Aorta (tissue), 5 donors: Measurements from ENCODE around the gene RALGPS2. TPM values are rescaled to one million over a fixed set of nuclear protein-coding genes. Genes with fewer than 3 reads are reported as not detected.
A peak's percentile ranks its signal among the peaks of the same experiment; 100 is the strongest.

ENCODE experiments used
- ATAC-seq: fragments of 200-7000 bp; cut with Tn5 transposase; one replicate; pipeline ENCODE4 v1.9.1; 2022; ENCODE audit warnings: moderate library complexity; ENCODE audit not compliant: low FRiP score
- DNase-seq, 2 donors: peaks; one replicate each; pipeline ENCODE4 v3.0.0-alpha.2; 2020
- H3K27ac ChIP-seq, 2 donors: one replicate each; pipeline ENCODE4 v1.5.1; 2013; ENCODE audit warnings: low read length in 2 of 2, mild to moderate bottlenecking in 2 of 2, moderate library complexity in 2 of 2, control low read depth in 1 of 2, inconsistent platforms in 1 of 2, low read depth in 1 of 2
- H3K27me3 ChIP-seq, 2 donors: one replicate each; pipeline ENCODE4 v1.6.1; 2013; ENCODE audit warnings: control low read depth in 1 of 2, low read length in 1 of 2, mild to moderate bottlenecking in 1 of 2, moderate library complexity in 1 of 2; ENCODE audit not compliant: insufficient read depth in 2 of 2, control insufficient read depth in 1 of 2
- H3K36me3 ChIP-seq, 2 donors: one replicate each; pipeline ENCODE4 v1.6.1; 2013; ENCODE audit warnings: control low read depth in 1 of 2, low read length in 1 of 2, mild to moderate bottlenecking in 1 of 2; ENCODE audit not compliant: insufficient read depth in 2 of 2, control insufficient read depth in 1 of 2
- H3K4me1 ChIP-seq, 2 donors: one replicate each; pipeline ENCODE4 v1.6.1; 2013; ENCODE audit warnings: low read length in 2 of 2, control low read depth in 1 of 2, mild to moderate bottlenecking in 1 of 2, moderate library complexity in 1 of 2; ENCODE audit not compliant: insufficient read depth in 2 of 2, control insufficient read depth in 1 of 2
- H3K4me3 ChIP-seq, 2 donors: one replicate each; pipeline ENCODE4 v1.5.1; 2013; ENCODE audit warnings: low read length in 2 of 2, control low read depth in 1 of 2, mild to moderate bottlenecking in 1 of 2
- H3K9me3 ChIP-seq: one replicate; pipeline ENCODE4 v1.6.1; 2013; ENCODE audit warnings: mild to moderate bottlenecking, low read length; ENCODE audit not compliant: control insufficient read depth
- WGBS, 2 donors: extraction: QIAGEN DNeasy Blood & Tissue Kit; methylation state at CpG; one replicate each; pipeline ENCODE4 v1.1.7; 2013; 5-methylcytosine and 5-hydroxymethylcytosine counted together
- intact Hi-C, 2 donors: fragments of 100-400 bp; cut with DNase I; formaldehyde crosslinking; loops; one replicate each; pipeline versions ENCODE4 v1.14.2 to v1.15.0; 2022
- polyA plus RNA-seq, 2 donors: library from polyadenylated mRNA; stranded (reverse); fragments of 200-250 nt; gene quantifications; one replicate each; pipeline ENCODE4 v1.2.3, GENCODE V29; 2013
- total RNA-seq, 2 donors: library from RNA; stranded (reverse); fragmentation: NEBNext Ultra II Directional; extraction: Animal tissue kit (Norgen Biotek cat#: 25700); gene quantifications; one replicate each; pipeline ENCODE4 v1.2.1, GENCODE V29; 2021
- donor health status: healthy with polysubstance abuse.
- donor health status: Bipolar disorder and iron deficiency.
- donor health status: DM: no; HTN: no; CAD: no.
- donor health status: DM: no; HTN: no; CAD: no.
- donor health status: DM: yes; HTN: yes; CAD: no.

RALGPS2 gene
- total and polyA plus RNA-seq, 4 donors, result 0.18 to 14.1 (median 4.8) TPM

DNA sequence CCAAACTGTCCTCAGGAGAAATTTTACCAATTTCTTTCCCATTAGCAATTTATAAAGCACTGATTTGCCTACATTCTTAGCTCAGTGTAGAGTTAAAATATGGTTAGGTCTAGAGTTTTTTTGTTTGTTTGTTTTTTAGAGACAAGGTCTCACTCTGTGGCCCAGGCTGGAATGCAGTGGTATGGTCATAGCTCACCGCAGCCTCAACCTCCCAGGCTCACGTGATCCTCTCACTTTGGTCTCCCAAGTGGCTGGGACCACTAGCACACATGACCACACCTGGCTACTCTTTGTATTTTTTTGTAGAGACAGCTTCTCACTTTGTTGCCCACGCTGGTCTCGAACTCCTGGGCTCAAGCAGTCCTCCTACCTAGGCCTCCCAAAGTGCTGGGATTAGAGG lies 10.6 kb upstream of the RALGPS2 start:
- H3K36me3 ChIP-seq, result no peaks in the 10 kb centered on the region
- H3K27me3 ChIP-seq, result no peaks in the 10 kb centered on the region
- WGBS, 2 donors, result 90 to 94% methylated on average over 4 of the region's 4 CpGs

DNA sequence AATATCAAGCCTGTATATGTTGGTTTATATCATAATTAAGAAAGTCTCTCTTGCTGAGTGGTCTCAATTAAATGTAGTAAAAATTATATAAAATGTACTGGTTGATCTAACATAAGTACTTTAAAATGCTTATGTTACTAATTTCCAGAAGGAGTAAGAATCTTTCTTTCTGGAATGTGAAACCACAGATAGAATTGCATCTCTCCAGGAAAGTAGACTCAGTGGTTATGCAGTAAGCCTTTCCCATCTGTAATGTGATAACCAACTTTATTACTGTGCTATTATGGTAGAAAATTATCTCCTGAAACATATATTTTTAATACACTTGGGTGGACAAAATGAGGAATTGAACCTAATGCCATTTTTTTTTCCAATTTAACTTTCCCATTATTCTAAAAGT lies 8.9 kb upstream of the RALGPS2 start:
- Histone ChIP-seq H3K4me1 (no peaks in the 10 kb centered on the region), H3K9me3 (no peaks in the 10 kb centered on the region), H3K27me3 (no peaks in the 10 kb centered on the region), H3K36me3 (no peaks in the 10 kb centered on the region), H3K27ac (no peak overlapping the region), H3K4me3 (no peak overlapping the region)
- intact Hi-C loops, result no loop called here
- ATAC-seq (no peak), DNase-seq (no peak)

More for the DNA sequence above, 10.6 kb upstream of the RALGPS2 start:
- no peaks in the 10 kb centered on the region for H3K4me1 ChIP-seq
- H3K4me3 ChIP-seq, result no peak overlapping the region
- intact Hi-C loops, result no loop called here
- no peaks in the 10 kb centered on the region for H3K9me3 ChIP-seq
- DNase-seq (no peak), ATAC-seq (no peak)
- H3K27ac ChIP-seq, result no peak overlapping the region

DNA sequence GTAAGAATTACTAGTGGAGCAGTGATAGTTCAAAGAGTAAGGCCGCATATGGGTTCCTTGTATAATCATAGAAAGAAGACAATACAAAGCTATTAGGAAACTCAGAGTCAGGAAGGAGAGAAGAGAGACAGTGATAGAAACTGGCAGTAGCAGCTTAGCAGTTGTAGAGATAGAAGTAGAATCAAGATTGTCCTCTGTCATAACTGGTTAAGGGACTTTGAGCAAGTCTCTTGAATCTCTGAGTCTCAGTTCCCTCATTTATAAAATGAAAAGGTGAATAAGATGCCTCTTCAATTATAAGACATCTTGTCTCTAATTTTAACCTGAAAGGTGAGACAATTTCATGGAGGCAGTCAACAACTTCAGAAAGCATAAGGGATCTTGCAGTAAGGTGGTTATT lies 6.5 kb upstream of the RALGPS2 start:
- WGBS, 2 donors, result 91 to 100% methylated on average over 1 of the region's 1 CpG
- Histone ChIP-seq H3K27ac (no peak overlapping the region), H3K9me3 (no peaks in the 10 kb centered on the region), H3K4me3 (no peak overlapping the region), H3K27me3 (no peaks in the 10 kb centered on the region), H3K4me1 (no peaks in the 10 kb centered on the region), H3K36me3 (no peaks in the 10 kb centered on the region)
- no peak for DNase-seq
- intact Hi-C loops, result no loop called here
- no peak for ATAC-seq

DNA sequence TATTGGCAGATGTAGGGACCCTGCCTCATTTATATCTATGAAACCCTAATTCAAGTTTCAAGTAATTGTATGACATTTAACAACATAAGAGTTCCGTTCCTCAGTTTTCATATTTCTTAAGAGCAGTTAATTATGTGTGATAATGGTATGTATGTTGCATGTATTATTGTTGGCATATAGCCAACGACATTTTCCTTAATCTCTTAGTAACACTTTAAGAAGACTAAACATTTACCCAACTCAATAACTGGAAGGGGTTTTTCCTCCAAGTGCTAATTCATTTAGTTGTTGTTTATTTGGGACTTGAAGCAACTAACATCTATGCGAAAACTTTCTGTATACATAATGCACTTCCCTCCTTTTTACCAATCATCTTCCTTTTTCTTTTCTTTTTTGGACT lies 1.5 kb upstream of the RALGPS2 start:
- ATAC-seq (no peak), DNase-seq (no peak)
- H3K27ac ChIP-seq, result no peak overlapping the region
- H3K36me3 ChIP-seq, result no peaks in the 10 kb centered on the region
- H3K4me3 ChIP-seq, result no peak overlapping the region
- intact Hi-C loops, result no loop called here
- 66 to 67% methylated on average over 3 of the region's 3 CpGs for WGBS, 2 donors
- H3K9me3 ChIP-seq, result no peaks in the 10 kb centered on the region
- no peaks in the 10 kb centered on the region for H3K27me3 ChIP-seq
- H3K4me1 ChIP-seq, result no peaks in the 10 kb centered on the region

DNA sequence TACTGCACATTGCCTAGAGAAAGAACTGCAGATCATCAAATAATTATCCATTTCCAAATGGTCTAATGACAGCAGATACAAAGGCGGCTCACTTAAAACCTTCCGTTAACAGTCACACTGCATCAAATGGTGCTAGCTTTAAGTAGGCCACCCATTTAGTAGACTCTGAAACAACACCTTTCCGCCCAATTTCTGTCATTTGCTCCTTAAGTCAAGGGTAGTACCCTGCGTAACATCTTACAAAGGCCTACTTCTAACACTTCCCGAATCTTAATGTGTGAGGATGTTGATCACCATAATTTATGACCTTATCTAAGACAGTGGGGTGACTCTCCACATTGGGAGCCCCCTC lies 692 bp upstream of the RALGPS2 start:
- Histone ChIP-seq H3K9me3 (no peaks in the 10 kb centered on the region), H3K27ac (no peak overlapping the region), H3K27me3 (no peaks in the 10 kb centered on the region), H3K4me3 (peak overlapping the region; percentile 72 to 79), H3K4me1 (no peaks in the 10 kb centered on the region), H3K36me3 (no peaks in the 10 kb centered on the region)
- DNase-seq, result no peak
- intact Hi-C loops, result no loop called here
- no peak for ATAC-seq
- WGBS, 2 donors, result 92% methylated on average over 5 of the region's 5 CpGs

DNA sequence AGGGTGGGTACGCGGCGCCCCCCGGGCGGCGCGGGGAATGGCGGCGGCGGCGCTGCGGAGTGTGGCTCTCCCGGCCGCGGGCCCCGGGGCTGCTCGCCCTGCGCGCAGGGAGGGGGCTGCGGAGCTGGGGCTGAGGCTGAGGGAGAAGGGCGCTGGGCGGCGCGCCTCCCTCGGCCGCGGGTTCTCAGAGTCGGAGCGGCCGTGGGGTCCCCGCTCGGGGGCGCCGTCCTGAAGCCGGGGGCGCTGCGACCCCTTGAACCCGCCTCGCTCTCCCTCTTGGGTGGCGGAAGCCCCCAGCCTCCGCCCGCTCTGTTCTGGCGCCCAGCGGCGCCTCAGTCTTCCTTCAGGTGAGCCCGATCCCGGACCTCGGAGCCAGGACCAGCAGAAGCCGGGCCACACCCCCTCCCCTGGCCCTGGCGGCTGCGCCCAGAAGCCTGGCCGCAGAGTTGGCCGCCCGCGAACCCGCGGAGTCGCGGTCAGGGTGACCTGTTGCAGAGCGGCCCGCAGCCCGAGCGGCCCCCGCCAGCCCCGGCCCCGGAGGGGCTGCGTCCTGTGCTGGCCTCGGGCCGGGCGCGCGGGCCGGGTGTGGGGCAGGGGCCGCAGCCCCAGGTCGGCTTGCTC lies 532 bp downstream of the RALGPS2 start:
- ATAC-seq (peak; percentile 60), DNase-seq (peak; percentile 55 to 84)
- Histone ChIP-seq H3K4me3 (peak overlapping the region; percentile 72 to 79), H3K27ac (no peak overlapping the region), H3K9me3 (no peaks in the 10 kb centered on the region), H3K27me3 (no peaks in the 10 kb centered on the region), H3K4me1 (no peaks in the 10 kb centered on the region), H3K36me3 (no peaks in the 10 kb centered on the region)
- 0 to 1% methylated on average over 33 to 75 of the region's 75 CpGs for WGBS, 2 donors
- intact Hi-C loops, result no loop called here

DNA sequence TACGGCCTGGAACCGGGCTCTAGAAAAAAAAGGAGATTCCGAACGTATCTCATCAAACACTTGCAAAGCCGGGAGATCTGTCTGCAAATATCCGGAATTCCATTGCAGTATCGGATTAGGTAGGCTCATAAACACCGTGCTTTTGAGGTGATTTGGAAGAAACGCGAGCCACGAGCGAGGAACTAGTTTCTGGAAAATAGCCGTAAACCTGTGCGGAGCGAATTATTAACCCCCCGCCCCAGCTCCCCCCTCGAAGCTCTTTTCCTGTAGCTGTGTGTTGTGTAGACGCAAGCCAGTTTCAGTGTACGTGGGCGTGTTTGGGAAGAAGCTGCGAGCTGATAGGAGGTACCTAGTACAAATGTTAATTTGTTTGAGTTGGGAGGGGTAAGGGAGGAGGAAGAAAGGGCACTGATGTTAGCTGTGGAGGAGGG lies 1.1 kb downstream of the RALGPS2 start:
- Histone ChIP-seq H3K4me3 (peak overlapping the region; percentile 72 to 79), H3K4me1 (no peaks in the 10 kb centered on the region), H3K9me3 (no peaks in the 10 kb centered on the region), H3K27ac (no peak overlapping the region), H3K27me3 (no peaks in the 10 kb centered on the region), H3K36me3 (no peaks in the 10 kb centered on the region)
- intact Hi-C loops, result no loop called here
- 1% methylated on average over 21 of the region's 21 CpGs for WGBS, 2 donors
- DNase-seq (peak; percentile 72 to 73), ATAC-seq (peak; percentile 82)

DNA sequence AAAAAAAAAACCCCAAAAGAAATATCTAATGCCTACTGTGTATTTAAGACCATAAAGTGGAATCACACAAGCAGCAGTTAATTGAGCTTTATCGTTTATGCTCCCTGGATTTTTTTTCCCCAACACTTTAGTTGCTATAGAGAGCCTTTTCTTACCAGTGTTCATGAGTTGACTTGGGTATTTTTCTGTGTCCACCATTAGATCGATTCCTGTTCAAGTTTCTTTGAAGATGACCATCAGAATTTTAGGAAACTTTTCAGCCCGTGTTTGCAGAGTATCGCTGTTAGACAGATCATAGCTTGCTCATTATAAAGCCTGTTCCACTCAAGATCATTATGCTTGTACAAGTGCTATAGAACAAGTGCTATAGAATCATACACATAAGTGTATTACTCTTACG lies 1.5 kb downstream of the RALGPS2 start:
- Histone ChIP-seq H3K36me3 (no peaks in the 10 kb centered on the region), H3K27ac (no peak overlapping the region), H3K4me3 (peak overlapping the region; percentile 72 to 79), H3K9me3 (no peaks in the 10 kb centered on the region), H3K27me3 (no peaks in the 10 kb centered on the region), H3K4me1 (no peaks in the 10 kb centered on the region)
- no peak for ATAC-seq
- intact Hi-C loops, result no loop called here
- DNase-seq, result no peak
- WGBS, 2 donors, result 47% methylated on average over 5 of the region's 5 CpGs

DNA sequence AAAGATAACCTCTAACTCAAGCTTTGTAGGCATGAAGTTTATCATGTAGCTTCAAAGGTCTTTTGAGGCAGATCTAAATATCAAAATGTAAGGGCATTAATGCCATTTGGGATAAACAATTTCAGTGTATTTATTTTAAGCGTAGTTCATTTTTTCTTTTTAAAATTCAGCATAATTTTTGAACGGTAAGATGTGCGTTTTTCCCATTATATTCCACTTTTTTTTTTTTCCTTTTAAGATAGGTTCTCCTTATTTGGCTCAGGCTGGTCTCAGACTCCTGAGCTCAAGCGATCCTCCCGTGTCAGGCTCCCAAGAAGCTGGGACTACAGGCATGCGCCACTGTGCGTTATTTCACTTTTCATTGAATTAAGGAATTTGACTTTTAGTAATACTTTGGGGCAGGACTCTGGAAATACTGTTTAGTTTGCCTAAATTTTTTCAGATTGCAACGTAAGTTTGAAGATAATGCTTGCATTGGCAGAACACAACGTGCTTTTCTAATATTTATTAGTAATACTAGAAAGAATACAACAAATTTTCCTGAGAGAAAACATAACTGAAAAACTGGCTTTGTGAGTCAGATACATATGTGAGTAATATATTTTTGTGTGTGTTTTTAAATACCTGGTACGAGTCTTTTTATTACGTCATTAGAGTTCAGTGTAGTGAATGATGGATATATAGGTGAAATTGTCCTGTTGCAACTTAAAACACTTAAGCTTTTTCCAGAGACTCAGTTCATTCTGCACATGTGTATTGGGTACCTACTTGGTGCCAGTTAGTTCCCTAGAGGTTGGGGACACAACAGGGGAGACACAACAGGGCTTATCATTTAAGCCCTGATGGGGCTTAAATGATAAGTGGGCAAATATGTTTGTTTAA lies 2.2 kb downstream of the RALGPS2 start:
- no peak overlapping the region for H3K27ac ChIP-seq
- ATAC-seq (no peak), DNase-seq (no peak)
- H3K36me3 ChIP-seq, result no peaks in the 10 kb centered on the region
- no peak overlapping the region for H3K4me3 ChIP-seq
- intact Hi-C loops, result no loop called here
- no peaks in the 10 kb centered on the region for H3K9me3 ChIP-seq
- no peaks in the 10 kb centered on the region for H3K4me1 ChIP-seq
- H3K27me3 ChIP-seq, result no peaks in the 10 kb centered on the region
- 71 to 75% methylated on average over 11 of the region's 11 CpGs for WGBS, 2 donors
